ENCODE results near the gene DHX8. TPM values are rescaled to one million over a fixed set of nuclear protein-coding genes. Genes with fewer than 3 reads are reported as not detected.
"Not testable (repeated sequence)": the region's sequence is repeated elsewhere in the genome, so short reads cannot be mapped to it uniquely, and the experiment has no call there.

The DHX8 gene
- total RNA-seq, 4 donors from 2014 or later = 31.4 to 864 (median 78.8) TPM

DNA sequence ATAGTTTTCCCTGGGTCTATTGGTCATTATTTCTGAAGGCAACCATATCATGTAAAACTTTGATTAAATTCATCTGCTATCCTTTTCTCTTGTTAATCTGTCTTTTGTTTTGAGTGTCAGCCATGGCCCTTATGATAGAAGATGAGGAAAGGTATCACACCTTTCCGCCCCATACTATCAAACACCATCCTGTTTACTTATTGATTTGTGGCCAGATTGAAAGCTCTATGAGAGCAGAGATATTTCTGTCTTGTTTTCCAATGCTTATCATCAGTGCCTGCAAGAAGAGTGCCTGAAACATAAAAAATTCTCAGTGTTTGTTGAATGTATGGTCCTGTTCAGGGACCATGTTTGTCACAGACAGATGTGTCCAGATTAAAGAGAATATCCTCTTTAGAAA is 22.6 kb upstream of the DHX8 start:
- Histone ChIP-seq H3K27ac (no peak overlapping the region), H3K4me3 (replicated peaks in 1 of 3) (no peak overlapping the region), H3K4me1 (peaks cover 0 to 25% of the 10 kb centered on the region in 2 donors), H3K27me3 (no peaks in the 10 kb centered on the region), H3K9me3 (no peaks in the 10 kb centered on the region), H3K36me3 (no peaks in the 10 kb centered on the region)
- DNase-seq = no peak
- intact Hi-C loops (cut with DNase I) = no loop called here
- 91 to 100% methylated on average over 1 of the region's 1 CpG for WGBS, 2 donors
- no peak for TF ChIP-seq POLR2A (IDR thresholded peaks at IDR 0.05)
- no peak for TF ChIP-seq CTCF (IDR thresholded peaks at IDR 0.05)

GRCh38 chr17:43462569-43462968 is 21.2 kb upstream of the DHX8 start:
- H3K9me3 ChIP-seq; DNase-seq; intact Hi-C loops (cut with DNase I); H3K36me3 ChIP-seq; H3K27me3 ChIP-seq; H3K4me3 ChIP-seq (replicated peaks in 1 of 3); H3K27ac ChIP-seq: not testable (repeated sequence)
- 94 to 100% methylated on average over 4 of the region's 4 CpGs for WGBS, 2 donors
- peaks cover 0 to 13% of the 10 kb centered on the region in 2 donors for H3K4me1 ChIP-seq

DNA sequence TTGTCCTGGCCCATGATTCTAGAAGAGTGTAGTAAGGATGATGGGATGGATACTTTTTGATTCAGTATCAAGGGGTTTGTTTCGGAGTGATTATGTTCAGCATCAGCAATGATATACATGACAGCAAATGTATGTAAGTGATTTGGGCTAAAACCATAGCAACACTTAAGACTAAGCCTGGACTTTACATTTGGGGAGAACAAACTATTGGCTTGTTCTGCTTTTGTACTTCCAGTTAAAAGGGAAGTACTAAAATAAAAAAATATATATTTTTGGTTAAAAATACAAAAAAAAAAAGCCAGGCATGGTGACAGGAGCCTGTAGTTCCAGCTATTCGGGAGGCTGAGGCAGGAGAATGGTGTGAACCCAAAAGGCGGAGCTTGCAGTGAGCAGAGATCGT is 20.5 kb upstream of the DHX8 start:
- WGBS, 2 donors = 87 to 91% methylated on average over 4 of the region's 4 CpGs
- intact Hi-C loops (cut with DNase I) = no loop called here
- H3K4me1 ChIP-seq = peaks cover 0 to 10% of the 10 kb centered on the region in 2 donors
- DNase-seq = no peak
- H3K27me3 ChIP-seq = no peaks in the 10 kb centered on the region
- no peaks in the 10 kb centered on the region for H3K9me3 ChIP-seq
- H3K27ac ChIP-seq = no peak overlapping the region
- TF ChIP-seq POLR2A (IDR thresholded peaks at IDR 0.05) (no peak), CTCF (IDR thresholded peaks at IDR 0.05) (no peak)
- no peaks in the 10 kb centered on the region for H3K36me3 ChIP-seq
- no peak overlapping the region for H3K4me3 ChIP-seq (replicated peaks in 1 of 3)

DNA sequence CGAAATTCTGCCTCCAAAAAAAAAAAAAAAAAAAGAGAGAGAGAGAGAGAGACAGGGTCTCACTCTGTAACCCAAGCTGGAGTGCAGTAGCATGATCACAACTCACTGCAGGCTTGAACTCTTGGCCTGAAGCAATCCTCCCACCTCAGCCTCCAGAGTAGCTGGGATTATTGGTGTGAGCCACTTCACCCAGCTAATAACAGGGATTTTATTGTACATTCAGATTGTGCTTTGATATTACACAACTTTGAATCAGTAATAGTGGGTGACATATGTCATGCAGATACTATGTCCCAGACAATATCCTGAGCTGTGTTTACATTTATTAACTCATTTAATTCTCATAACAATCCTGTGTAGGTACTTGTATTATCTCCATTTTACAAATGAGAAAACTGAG is 19.7 kb upstream of the DHX8 start:
- no peak overlapping the region for H3K27ac ChIP-seq
- no peaks in the 10 kb centered on the region for H3K9me3 ChIP-seq
- no peaks in the 10 kb centered on the region for H3K27me3 ChIP-seq
- intact Hi-C loops (cut with DNase I) = no loop called here
- H3K4me1 ChIP-seq = peaks cover 0 to 12% of the 10 kb centered on the region in 2 donors
- no peak overlapping the region for H3K4me3 ChIP-seq (replicated peaks in 1 of 3)
- DNase-seq = no peak
- WGBS, 2 donors = 92 to 94% methylated on average over 1 of the region's 1 CpG
- H3K36me3 ChIP-seq = no peaks in the 10 kb centered on the region
- TF ChIP-seq CTCF (IDR thresholded peaks at IDR 0.05) (no peak), POLR2A (IDR thresholded peaks at IDR 0.05) (no peak)

GRCh38 chr17:43465049-43465448 is 18.7 kb upstream of the DHX8 start:
- WGBS, 2 donors = 77 to 81% methylated on average over 9 of the region's 9 CpGs
- Histone ChIP-seq H3K4me3 (replicated peaks in 1 of 3) (no peak overlapping the region), H3K27me3 (no peaks in the 10 kb centered on the region), H3K36me3 (no peaks in the 10 kb centered on the region), H3K9me3 (no peaks in the 10 kb centered on the region), H3K4me1 (peaks cover 0 to 13% of the 10 kb centered on the region in 2 donors), H3K27ac (no peak overlapping the region)
- intact Hi-C loops (cut with DNase I) = no loop called here
- DNase-seq = no peak
- no peak for TF ChIP-seq POLR2A (IDR thresholded peaks at IDR 0.05)
- no peak for TF ChIP-seq CTCF (IDR thresholded peaks at IDR 0.05)

Data from thyroid gland (tissue), 4 donors.